K562 (cell line): Measurements from ENCODE around the gene POLR1B. TPM values are rescaled to one million over a fixed set of nuclear protein-coding genes. Genes with fewer than 3 reads are reported as not detected.

Source experiments
- GABPB1 ChIP-seq: sonication (generic); formaldehyde crosslinking; IDR thresholded peaks from 2 replicates; pipeline ENCODE4 v1.8.0; 2022; ENCODE audit warnings: mild to moderate bottlenecking, missing genetic modification reagents
- MYNN ChIP-seq, 2 experiments: sonication (generic); formaldehyde crosslinking in 1 of 2; IDR thresholded peaks; 2 replicates each; pipeline versions ENCODE4 v1.5.0 to v1.6.1; 2016 to 2020; ENCODE audit warnings: antibody characterized with exemption in 1 of 2, missing genetic modification reagents in 1 of 2
- ZBTB40 ChIP-seq, 2 experiments: fragments of 450-650 bp in 1 of 2; sonication (generic) in 1 of 2; formaldehyde crosslinking in 1 of 2; IDR thresholded peaks; 2 replicates each; pipeline versions ENCODE4 v1.7.1 to v1.9.0; 2016 to 2022; ENCODE audit warnings: inconsistent platforms in 1 of 2, mild to moderate bottlenecking in 1 of 2, missing genetic modification reagents in 1 of 2
- polyA plus RNA-seq, 8 experiments: library from polyadenylated mRNA; depleted of rRNA in 4 of 8; stranded (reverse) in 5 of 8; unstranded in 3 of 8; fragments of >200 nt; fragmentation: Nextera tagmentation in 2 of 8; fragmentation: Illumina TruSeq in 1 of 8; extraction: Ambion mirVana in 2 of 8; extraction: Trizol in 1 of 8; gene quantifications; 2 replicates each; pipeline versions ENCODE4 v1.2.1 to v1.2.3, GENCODE V29; 2011 to 2014; ENCODE audit warnings: inconsistent platforms in 1 of 8, missing spikeins in 1 of 8
- total RNA-seq, 7 experiments: library from RNA; depleted of rRNA in 6 of 7; stranded (reverse); fragments of >200 nt in 6 of 7; fragmentation: Illumina TruSeq in 2 of 7; extraction: Trizol in 2 of 7; gene quantifications; 2 replicates each; pipeline versions ENCODE4 v1.2.1 to v1.2.3, GENCODE V29; 2011 to 2021; ENCODE audit warnings: low replicate concordance in 1 of 7

POLR1B gene
- total and polyA plus RNA-seq, 9 of the 15 experiments (the other 6 are each of a cell fraction or from before 2014, with no cell fraction given) = 19.8 to 55.1 (median 40.2) TPM

- TF ChIP-seq GABPB1 (no peak), ZBTB40 (IDR thresholded peaks at IDR 0.05) (0 out of 2 replicates have a peak, but pooled peaks have one; percentile 13), ZBTB40 (CRISPR knock-in tag; IDR thresholded peaks at IDR 0.05) (no peak), MYNN (IDR thresholded peaks at IDR 0.05) (no peak), MYNN (CRISPR knock-in tag; IDR thresholded peaks at IDR 0.05) (no peak)
These were observed 40.1 kb downstream of the POLR1B start (continued) for GRCh38 chr2:112582314-112582746.
